ENCODE results near the gene LEF1.

GRCh38 chr4:108068442-108068841 is 100.3 kb downstream of the LEF1 start:
- TF ChIP-seq, protein P1, sequence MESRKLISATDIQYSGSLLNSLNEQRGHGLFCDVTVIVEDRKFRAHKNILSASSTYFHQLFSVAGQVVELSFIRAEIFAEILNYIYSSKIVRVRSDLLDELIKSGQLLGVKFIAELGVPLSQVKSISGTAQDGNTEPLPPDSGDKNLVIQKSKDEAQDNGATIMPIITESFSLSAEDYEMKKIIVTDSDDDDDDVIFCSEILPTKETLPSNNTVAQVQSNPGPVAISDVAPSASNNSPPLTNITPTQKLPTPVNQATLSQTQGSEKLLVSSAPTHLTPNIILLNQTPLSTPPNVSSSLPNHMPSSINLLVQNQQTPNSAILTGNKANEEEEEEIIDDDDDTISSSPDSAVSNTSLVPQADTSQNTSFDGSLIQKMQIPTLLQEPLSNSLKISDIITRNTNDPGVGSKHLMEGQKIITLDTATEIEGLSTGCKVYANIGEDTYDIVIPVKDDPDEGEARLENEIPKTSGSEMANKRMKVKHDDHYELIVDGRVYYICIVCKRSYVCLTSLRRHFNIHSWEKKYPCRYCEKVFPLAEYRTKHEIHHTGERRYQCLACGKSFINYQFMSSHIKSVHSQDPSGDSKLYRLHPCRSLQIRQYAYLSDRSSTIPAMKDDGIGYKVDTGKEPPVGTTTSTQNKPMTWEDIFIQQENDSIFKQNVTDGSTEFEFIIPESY (IDR thresholded peaks at IDR 0.05; ENCODE audit: extremely low read depth, insufficient replicate concordance, low read length): no peak
- TF ChIP-seq ZNF274 (IDR thresholded peaks at IDR 0.05; ENCODE audit: low read depth, low read length): no peak
- TF ChIP-seq, protein P2, sequence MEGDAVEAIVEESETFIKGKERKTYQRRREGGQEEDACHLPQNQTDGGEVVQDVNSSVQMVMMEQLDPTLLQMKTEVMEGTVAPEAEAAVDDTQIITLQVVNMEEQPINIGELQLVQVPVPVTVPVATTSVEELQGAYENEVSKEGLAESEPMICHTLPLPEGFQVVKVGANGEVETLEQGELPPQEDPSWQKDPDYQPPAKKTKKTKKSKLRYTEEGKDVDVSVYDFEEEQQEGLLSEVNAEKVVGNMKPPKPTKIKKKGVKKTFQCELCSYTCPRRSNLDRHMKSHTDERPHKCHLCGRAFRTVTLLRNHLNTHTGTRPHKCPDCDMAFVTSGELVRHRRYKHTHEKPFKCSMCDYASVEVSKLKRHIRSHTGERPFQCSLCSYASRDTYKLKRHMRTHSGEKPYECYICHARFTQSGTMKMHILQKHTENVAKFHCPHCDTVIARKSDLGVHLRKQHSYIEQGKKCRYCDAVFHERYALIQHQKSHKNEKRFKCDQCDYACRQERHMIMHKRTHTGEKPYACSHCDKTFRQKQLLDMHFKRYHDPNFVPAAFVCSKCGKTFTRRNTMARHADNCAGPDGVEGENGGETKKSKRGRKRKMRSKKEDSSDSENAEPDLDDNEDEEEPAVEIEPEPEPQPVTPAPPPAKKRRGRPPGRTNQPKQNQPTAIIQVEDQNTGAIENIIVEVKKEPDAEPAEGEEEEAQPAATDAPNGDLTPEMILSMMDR (IDR thresholded peaks at IDR 0.05 in 2 of 3, conservative IDR thresholded peaks at IDR 0.05 in 1 of 3; ENCODE audit: borderline replicate concordance in 1 of 3, insufficient read depth in 1 of 3, low read depth in 2 of 3, low read length in 2 of 3): no peak
- TF ChIP-seq CEBPB (IDR thresholded peaks at IDR 0.05; ENCODE audit: low read depth): no peak
- TF ChIP-seq EZH2phosphoT487 (IDR thresholded peaks at IDR 0.05; ENCODE audit: borderline replicate concordance): no peak
- TF ChIP-seq ZFX (IDR thresholded peaks at IDR 0.05): no peak
- no peak for TF ChIP-seq EGR1 (IDR thresholded peaks at IDR 0.05; ENCODE audit: low read depth)
- no peak for TF ChIP-seq POLR2AphosphoS5 (IDR thresholded peaks at IDR 0.05; ENCODE audit: low read depth, low read length)
- no peak for TF ChIP-seq SP1 (IDR thresholded peaks at IDR 0.05; ENCODE audit: low read depth)
- no peak for TF ChIP-seq EZH2 (IDR thresholded peaks at IDR 0.05)
- TF ChIP-seq POLR2A (IDR thresholded peaks at IDR 0.05; ENCODE audit: borderline replicate concordance, extremely low read depth, insufficient read depth, insufficient read length): no peak
- TF ChIP-seq, protein P3, sequence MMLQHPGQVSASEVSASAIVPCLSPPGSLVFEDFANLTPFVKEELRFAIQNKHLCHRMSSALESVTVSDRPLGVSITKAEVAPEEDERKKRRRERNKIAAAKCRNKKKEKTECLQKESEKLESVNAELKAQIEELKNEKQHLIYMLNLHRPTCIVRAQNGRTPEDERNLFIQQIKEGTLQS (IDR thresholded peaks at IDR 0.05): no peak
- TF ChIP-seq JUND (IDR thresholded peaks at IDR 0.05): no peak
- TF ChIP-seq MAX (IDR thresholded peaks at IDR 0.05): no peak
